ENCODE data around the gene CFAP92.

Gene CFAP92

GRCh38 chr3:128923576-128923975 lies 70.3 kb downstream of the CFAP92 start:
- DNase-seq (ENCODE audit: low read depth), result no peak
- in situ Hi-C loops (cut with HindIII; ENCODE audit: low sequenced_read_pairs), result no loop called here
- no peak overlapping the region for H3K4me3 ChIP-seq (ENCODE audit: low read depth, low read length)
- TF ChIP-seq, protein P1, sequence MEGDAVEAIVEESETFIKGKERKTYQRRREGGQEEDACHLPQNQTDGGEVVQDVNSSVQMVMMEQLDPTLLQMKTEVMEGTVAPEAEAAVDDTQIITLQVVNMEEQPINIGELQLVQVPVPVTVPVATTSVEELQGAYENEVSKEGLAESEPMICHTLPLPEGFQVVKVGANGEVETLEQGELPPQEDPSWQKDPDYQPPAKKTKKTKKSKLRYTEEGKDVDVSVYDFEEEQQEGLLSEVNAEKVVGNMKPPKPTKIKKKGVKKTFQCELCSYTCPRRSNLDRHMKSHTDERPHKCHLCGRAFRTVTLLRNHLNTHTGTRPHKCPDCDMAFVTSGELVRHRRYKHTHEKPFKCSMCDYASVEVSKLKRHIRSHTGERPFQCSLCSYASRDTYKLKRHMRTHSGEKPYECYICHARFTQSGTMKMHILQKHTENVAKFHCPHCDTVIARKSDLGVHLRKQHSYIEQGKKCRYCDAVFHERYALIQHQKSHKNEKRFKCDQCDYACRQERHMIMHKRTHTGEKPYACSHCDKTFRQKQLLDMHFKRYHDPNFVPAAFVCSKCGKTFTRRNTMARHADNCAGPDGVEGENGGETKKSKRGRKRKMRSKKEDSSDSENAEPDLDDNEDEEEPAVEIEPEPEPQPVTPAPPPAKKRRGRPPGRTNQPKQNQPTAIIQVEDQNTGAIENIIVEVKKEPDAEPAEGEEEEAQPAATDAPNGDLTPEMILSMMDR (IDR thresholded peaks at IDR 0.05; ENCODE audit: low read depth, low read length, missing control alignments), result no peak

DNA sequence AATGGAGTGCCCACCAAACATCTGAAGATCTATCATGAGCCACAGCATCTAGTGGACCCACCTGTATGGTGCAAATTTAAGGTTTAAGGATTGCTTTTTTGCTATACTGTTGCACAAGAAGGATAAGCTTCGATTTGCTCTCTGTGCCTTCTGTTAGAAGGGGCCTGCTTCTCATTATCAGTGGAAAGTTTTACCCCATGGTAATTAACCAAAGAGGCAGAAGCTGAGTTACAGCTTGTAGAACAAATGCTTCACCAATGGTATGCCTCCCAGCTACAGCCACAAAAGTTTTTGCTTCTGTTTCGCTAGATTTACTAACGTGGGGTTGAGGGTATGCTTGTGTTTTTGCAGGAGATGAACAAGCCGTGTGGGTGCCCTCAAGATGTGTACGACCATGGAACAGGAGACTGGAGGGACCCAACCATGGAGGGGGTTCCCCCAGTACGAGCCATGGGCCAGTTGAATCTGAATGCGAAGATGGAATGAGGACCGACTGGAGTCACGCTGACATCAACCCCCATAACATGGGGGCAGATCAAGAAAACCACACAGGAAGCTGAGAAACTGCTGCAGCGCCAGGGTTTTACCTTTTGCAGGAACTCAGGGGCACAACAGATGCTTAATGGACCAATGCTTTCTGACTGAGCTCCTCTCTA lies 70.9 kb downstream of the CFAP92 start:
- no peak for DNase-seq (ENCODE audit: low read depth)
- in situ Hi-C loops (cut with HindIII; ENCODE audit: low sequenced_read_pairs), result no loop called here
- H3K4me3 ChIP-seq (ENCODE audit: low read depth, low read length), result no peak overlapping the region
- TF ChIP-seq, protein P1 (IDR thresholded peaks at IDR 0.05; ENCODE audit: low read depth, low read length, missing control alignments), result no peak

GRCh38 chr3:128919988-128920387 lies 73.9 kb downstream of the CFAP92 start:
- no peak for DNase-seq (ENCODE audit: low read depth)
- H3K4me3 ChIP-seq (ENCODE audit: low read depth, low read length), result no peak overlapping the region
- TF ChIP-seq, protein P1 (IDR thresholded peaks at IDR 0.05; ENCODE audit: low read depth, low read length, missing control alignments), result no peak
- in situ Hi-C loops (cut with HindIII; ENCODE audit: low sequenced_read_pairs), result loop anchor here (5.0 kb wide), 1 partner anchor 77 kb away; no protein-coding TSS in a partner anchor

DNA sequence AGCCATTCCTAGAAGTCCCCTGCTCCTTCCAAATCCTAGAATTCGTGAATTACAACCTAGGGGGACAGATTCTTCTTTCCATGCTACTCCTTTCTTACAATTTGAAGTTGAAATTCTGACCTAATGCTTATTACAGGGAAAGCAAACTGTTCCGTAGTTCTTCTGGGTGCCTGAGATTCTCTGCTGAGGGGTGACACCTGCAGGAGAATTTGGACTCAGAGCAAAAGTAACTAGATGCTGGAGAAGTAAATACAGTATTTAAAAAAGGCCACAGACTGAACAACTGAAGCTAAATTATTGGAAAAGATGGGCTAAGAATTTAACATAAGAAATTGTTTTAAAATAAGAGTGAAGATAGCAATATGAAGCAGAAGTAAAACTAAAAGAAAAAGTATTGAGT lies 76.6 kb downstream of the CFAP92 start:
- no peak overlapping the region for H3K4me3 ChIP-seq (ENCODE audit: low read depth, low read length)
- TF ChIP-seq, protein P1 (IDR thresholded peaks at IDR 0.05; ENCODE audit: low read depth, low read length, missing control alignments), result peak; percentile 6
- in situ Hi-C loops (cut with HindIII; ENCODE audit: low sequenced_read_pairs), result loop anchor here (5.0 kb wide), 1 partner anchor 80 kb away; no protein-coding TSS in a partner anchor
- DNase-seq (ENCODE audit: low read depth), result no peak

- H3K4me3 ChIP-seq (ENCODE audit: low read depth, low read length), result no peak overlapping the region
- in situ Hi-C loops (cut with HindIII; ENCODE audit: low sequenced_read_pairs), result loop anchor here (5.0 kb wide), 1 partner anchor 82 kb away; no protein-coding TSS in a partner anchor
- TF ChIP-seq, protein P1 (IDR thresholded peaks at IDR 0.05; ENCODE audit: low read depth, low read length, missing control alignments), result no peak
- DNase-seq (ENCODE audit: low read depth), result no peak
Observed at GRCh38 chr3:128914966-128915645, 78.8 kb downstream of the CFAP92 start.

- H3K4me3 ChIP-seq (ENCODE audit: low read depth, low read length), result no peak overlapping the region
- in situ Hi-C loops (cut with HindIII; ENCODE audit: low sequenced_read_pairs), result no loop called here
- TF ChIP-seq, protein P1 (IDR thresholded peaks at IDR 0.05; ENCODE audit: low read depth, low read length, missing control alignments), result no peak
- DNase-seq (ENCODE audit: low read depth), result no peak
Observed at GRCh38 chr3:128911911-128912310, 82.0 kb downstream of the CFAP92 start.
